GM12878 (cell line): ENCODE measurements around the gene GPC3. TPM values are rescaled to one million over a fixed set of nuclear protein-coding genes. Genes with fewer than 3 reads are reported as not detected.

Experiments used
- ATAC-seq: fragments of 200-7000 bp; cut with Tn5 transposase; 3 replicates; pipeline ENCODE4 v1.9.1; 2020; ENCODE audit warnings: mild to moderate bottlenecking, moderate library complexity
- BruUV-seq: library from RNA; stranded (reverse); fragments of 400-500 nt; replicated peaks from 2 replicates; lab custom pipeline; 2021; lab: Mats Ljungman, UMichigan
- CTCF ChIA-PET: fragments of 300-600 bp; sonication (Branson Sonifier 250); formaldehyde crosslinking; extraction: SDS; loops from one replicate; lab custom pipeline; 2021; ENCODE audit warnings: inconsistent platforms; lab: Yijun Ruan, JAX
- POLR2A ChIA-PET: fragments of 350-600 bp; formaldehyde crosslinking; extraction: SDS; loops from one replicate; lab custom pipeline; 2021; ENCODE audit warnings: inconsistent platforms; lab: Charles Lee
- RAD21 ChIA-PET: fragments of 300-600 bp; sonication (Branson Sonifier 250); formaldehyde crosslinking; loops from one replicate; lab custom pipeline; 2023; ENCODE audit warnings: antibody characterized with exemption; ENCODE audit not compliant: unreplicated experiment; lab: Charles Lee
- SMC1A ChIA-PET: fragments of 300-600 bp; sonication (Branson Sonifier 250); formaldehyde crosslinking; loops from one replicate; lab custom pipeline; 2023; ENCODE audit not compliant: unreplicated experiment, uncharacterized antibody; lab: Charles Lee
- DNase-seq: peaks from one replicate; pipeline ENCODE4 v3.0.0-alpha.2; 2011; ENCODE audit warnings: low read depth, low spot score
- FAIRE-seq: peaks from 3 replicates; lab custom pipeline; 2011; peaks lifted over from hg19 to GRCh38; lab: Jason Lieb, UNC
- H2AFZ ChIP-seq: 2 replicates; pipeline ENCODE4 v1.6.0; 2011; ENCODE audit warnings: low read depth, low read length, control low read depth; ENCODE audit not compliant: control insufficient read depth
- H3K27ac ChIP-seq: 2 replicates; pipeline ENCODE4 v1.5.1; 2011; ENCODE audit warnings: control low read depth; ENCODE audit not compliant: control insufficient read depth, insufficient read depth
- H3K27me3 ChIP-seq, 2 experiments: replicated peaks in 1 of 2; 2 replicates each; pipeline versions ENCODE4 v1.6.0 to v1.6.1; 2011; ENCODE audit warnings: low read length in 1 of 2; ENCODE audit not compliant: control insufficient read depth in 2 of 2, insufficient read depth in 2 of 2
- H3K36me3 ChIP-seq, 2 experiments: 2 replicates each; pipeline ENCODE4 v1.5.1; 2011; ENCODE audit warnings: low read length in 1 of 2; ENCODE audit not compliant: control insufficient read depth in 2 of 2, insufficient read depth in 2 of 2
- H3K4me1 ChIP-seq: 2 replicates; pipeline ENCODE4 v1.6.1; 2011; ENCODE audit warnings: mild to moderate bottlenecking, low read length, moderate library complexity, mixed read lengths; ENCODE audit not compliant: control insufficient read depth, insufficient read depth
- H3K4me2 ChIP-seq: 2 replicates; pipeline ENCODE4 v1.6.0; 2011; ENCODE audit warnings: control low read depth; ENCODE audit not compliant: control insufficient read depth, insufficient read depth
- H3K4me3 ChIP-seq: fragments of 200-600 bp; sonication (generic); 2 replicates; pipeline ENCODE4 v1.5.1; 2016
- H3K79me2 ChIP-seq: 2 replicates; pipeline ENCODE4 v1.6.0; 2011; ENCODE audit warnings: low read length; ENCODE audit not compliant: control insufficient read depth, insufficient read depth
- H3K9ac ChIP-seq: 2 replicates; pipeline ENCODE4 v1.8.0; 2011; ENCODE audit warnings: low read length, control low read depth, mixed read lengths; ENCODE audit not compliant: control insufficient read depth, insufficient read depth
- H3K9me3 ChIP-seq: replicated peaks from 3 replicates; pipeline ENCODE4 v1.5.1; 2011; ENCODE audit warnings: mild to moderate bottlenecking, low read length; ENCODE audit not compliant: control insufficient read depth, insufficient read depth
- H4K20me1 ChIP-seq: 2 replicates; pipeline ENCODE4 v1.6.0; 2011; ENCODE audit not compliant: control insufficient read depth, insufficient read depth
- CBX3 ChIP-seq: fragments of 200-600 bp; sonication (generic); IDR thresholded peaks from 2 replicates; pipeline ENCODE4 v1.6.1; 2016; ENCODE audit warnings: low read depth, borderline replicate concordance
- CREM ChIP-seq: IDR thresholded peaks from 2 replicates; pipeline ENCODE4 v1.6.1; 2014; ENCODE audit warnings: antibody characterized with exemption, low read depth
- FOXM1 ChIP-seq: IDR thresholded peaks from 2 replicates; pipeline ENCODE4 v1.6.1; 2012; ENCODE audit warnings: low read depth, mild to moderate bottlenecking, inconsistent platforms, low read length, moderate library complexity
- HDAC6 ChIP-seq: fragments of 200-600 bp; sonication (generic); IDR thresholded peaks from one replicate; pipeline ENCODE4 v1.8.0; 2017; ENCODE audit warnings: antibody characterized with exemption; ENCODE audit not compliant: unreplicated experiment
- NFIC ChIP-seq: IDR thresholded peaks from 2 replicates; pipeline ENCODE4 v1.6.1; 2012; ENCODE audit warnings: low read depth, mild to moderate bottlenecking, inconsistent platforms, low read length, moderate library complexity
- RUNX3 ChIP-seq: IDR thresholded peaks from 2 replicates; pipeline ENCODE4 v1.6.1; 2012; ENCODE audit warnings: low read length, inconsistent platforms
- SMAD1 ChIP-seq: fragments of 450-650 bp; IDR thresholded peaks from 2 replicates; pipeline ENCODE4 v1.6.1; 2018; ENCODE audit warnings: mild to moderate bottlenecking, low read depth; ENCODE audit not compliant: partially characterized antibody
- SUZ12 ChIP-seq: fragments of 200-600 bp; sonication (generic); IDR thresholded peaks from one replicate; pipeline ENCODE4 v1.6.1; 2018; ENCODE audit warnings: antibody characterized with exemption, mild to moderate bottlenecking; ENCODE audit not compliant: unreplicated experiment
- TARDBP ChIP-seq: IDR thresholded peaks from 2 replicates; pipeline ENCODE4 v1.6.1; 2016; ENCODE audit warnings: borderline replicate concordance
- TCF7 ChIP-seq: IDR thresholded peaks from 2 replicates; pipeline ENCODE4 v1.6.1; 2014; ENCODE audit warnings: antibody characterized with exemption, borderline replicate concordance
- WGBS: methylation state at CpG from one replicate; pipeline ENCODE4 v1.1.6; 2016; ENCODE audit warnings: low lambda C conversion rate; ENCODE audit not compliant: insufficient replicate concordance, insufficient coverage; ENCODE audit errors: missing lambda C conversion rate; 5-methylcytosine and 5-hydroxymethylcytosine counted together
- in situ Hi-C: fragments of 300-500 bp; cut with MboI; formaldehyde crosslinking; loops from 9 replicates; pipeline ENCODE4 v1.14.3; 2018; ENCODE audit warnings: mixed read lengths
- intact Hi-C: fragments of 100-400 bp; cut with micrococcal nuclease; formaldehyde crosslinking; loops from one replicate; pipeline ENCODE4 v1.14.2; 2022; ENCODE audit not compliant: unreplicated experiment
- polyA plus RNA-seq, 11 experiments: library from polyadenylated mRNA; depleted of rRNA in 4 of 11; unstranded in 6 of 11; stranded (reverse) in 5 of 11; fragments of >200 nt; fragmentation: Nextera tagmentation in 4 of 11; fragmentation: Illumina TruSeq in 1 of 11; extraction: Ambion mirVana in 4 of 11; extraction: Trizol in 1 of 11; gene quantifications; 1 replicate in 1 of 11; 2 replicates in 10 of 11; pipeline versions ENCODE4 v1.2.1 to v1.2.3, GENCODE V29; 2011 to 2016; ENCODE audit warnings: inconsistent platforms in 2 of 11, missing spikeins in 2 of 11, low read depth in 1 of 11
- total RNA-seq, 4 experiments: library from RNA; depleted of rRNA in 3 of 4; stranded (reverse); fragments of >200 nt in 3 of 4; fragmentation: Illumina TruSeq in 1 of 4; extraction: Trizol in 1 of 4; gene quantifications; 2 replicates each; pipeline versions ENCODE4 v1.2.1 to v1.2.3, GENCODE V29; 2013 to 2021
- TF ChIP-seq, protein P1 (sequence below): IDR thresholded peaks from 2 replicates; pipeline ENCODE4 v1.6.1; 2011; ENCODE audit warnings: mild to moderate bottlenecking, low read depth, low read length, moderate library complexity; ENCODE audit not compliant: insufficient replicate concordance

GPC3 gene
- total and polyA plus RNA-seq, 10 of the 15 experiments (the other 5 are each of a cell fraction or from before 2014, with no cell fraction given): 0.09 to 0.82 TPM; not detected in 8

- no peak for TF ChIP-seq HDAC6
- TF ChIP-seq, protein P1, sequence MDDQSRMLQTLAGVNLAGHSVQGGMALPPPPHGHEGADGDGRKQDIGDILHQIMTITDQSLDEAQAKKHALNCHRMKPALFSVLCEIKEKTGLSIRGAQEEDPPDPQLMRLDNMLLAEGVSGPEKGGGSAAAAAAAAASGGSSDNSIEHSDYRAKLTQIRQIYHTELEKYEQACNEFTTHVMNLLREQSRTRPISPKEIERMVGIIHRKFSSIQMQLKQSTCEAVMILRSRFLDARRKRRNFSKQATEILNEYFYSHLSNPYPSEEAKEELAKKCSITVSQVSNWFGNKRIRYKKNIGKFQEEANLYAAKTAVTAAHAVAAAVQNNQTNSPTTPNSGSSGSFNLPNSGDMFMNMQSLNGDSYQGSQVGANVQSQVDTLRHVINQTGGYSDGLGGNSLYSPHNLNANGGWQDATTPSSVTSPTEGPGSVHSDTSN: no peak
- no peak for TF ChIP-seq FOXM1
- TF ChIP-seq TARDBP: no peak
- no peak for TF ChIP-seq CBX3
- no peak for TF ChIP-seq NFIC
- no peak for TF ChIP-seq SUZ12
- no peak for TF ChIP-seq RUNX3
- no peak for TF ChIP-seq CREM
- no peak for TF ChIP-seq TCF7
- no peak for TF ChIP-seq SMAD1
- ATAC-seq: no peak
- intact Hi-C loops: no loop called here
- Histone ChIP-seq H3K9me3 (no peaks in the 10 kb centered on the region), H3K27me3 (no peaks in the 10 kb centered on the region), H3K4me3 (no peak overlapping the region), H3K27ac (no peak overlapping the region), H3K9ac (no peak overlapping the region), H3K4me2 (no peak overlapping the region), H3K79me2 (no peaks in the 10 kb centered on the region), H4K20me1 (no peaks in the 10 kb centered on the region), H3K4me1 (no peaks in the 10 kb centered on the region), H3K36me3 (no peaks in the 10 kb centered on the region), H2AFZ (no peak overlapping the region)
- in situ Hi-C loops: no loop called here
- WGBS: 8% methylated on average over 5 of the region's 5 CpGs
- FAIRE-seq: no peak
- BruUV-seq: no TSS peak
- RAD21 ChIA-PET: no interaction called here
- DNase-seq: no peak
- POLR2A ChIA-PET: no interaction called here
- CTCF ChIA-PET: no interaction called here
- SMC1A ChIA-PET: interaction anchor here (0.6 kb wide), 1 partner anchor 1760 kb away, joined by 4 read pairs; no protein-coding TSS in a partner anchor
Measured at GRCh38 chrX:133575501-133576136, 409.8 kb downstream of the GPC3 start.
